HCT116 (cell line): ENCODE data around the gene SNAPC2. TPM values are rescaled to one million over a fixed set of nuclear protein-coding genes. Genes with fewer than 3 reads are reported as not detected.

Experiments
- ATAC-seq: fragments of 200-7000 bp; cut with Tn5 transposase; 2 replicates; pipeline ENCODE4 v1.9.1; 2020; ENCODE audit warnings: mild to moderate bottlenecking, moderate library complexity
- BruUV-seq: library from RNA; stranded (reverse); fragments of 400-500 nt; replicated peaks from 2 replicates; lab custom pipeline; 2021; lab: Mats Ljungman, UMichigan
- CTCF ChIA-PET: fragments of 300-600 bp; sonication (Branson Sonifier 250); formaldehyde crosslinking; loops from one replicate; lab custom pipeline; 2021; ENCODE audit warnings: antibody characterized with exemption; lab: Charles Lee
- POLR2A ChIA-PET: fragments of 300-600, 350-600 bp; sonication (Branson Sonifier 250); formaldehyde crosslinking; loops from one replicate; lab custom pipeline; 2021; ENCODE audit warnings: antibody characterized with exemption; lab: Charles Lee
- RAD21 ChIA-PET, 2 experiments: fragments of 300-600 bp; sonication (Branson Sonifier 250); formaldehyde crosslinking; loops; one replicate each; lab custom pipeline; 2023; ENCODE audit warnings: low total read pairs in 2 of 2; ENCODE audit not compliant: uncharacterized antibody in 2 of 2, unreplicated experiment in 2 of 2, low non-redundant PET in 1 of 2; lab: Charles Lee
- DNase-seq: peaks from one replicate; pipeline ENCODE4 v3.0.0-alpha.2; 2010; ENCODE audit warnings: low read depth, low spot score
- H2AFZ ChIP-seq: fragments of 200-600 bp; shearing (Covaris generic), sonication (generic); 2 replicates; pipeline ENCODE4 v1.6.1; 2017; ENCODE audit warnings: low read depth, mixed run types, mixed read lengths, antibody characterized with exemption, low read length; ENCODE audit not compliant: poor library complexity, severe bottlenecking
- H3K27ac ChIP-seq: 2 replicates; pipeline ENCODE4 v1.5.1; 2012; ENCODE audit warnings: low read depth, low read length
- H3K27me3 ChIP-seq: fragments of 200-600 bp; sonication (generic); 2 replicates; pipeline ENCODE4 v1.6.1; 2016; ENCODE audit warnings: mixed run types, low read length, mixed read lengths; ENCODE audit not compliant: insufficient read depth
- H3K36me3 ChIP-seq, 2 experiments: fragments of 200-500 bp in 1 of 2; fragments of 200-600 bp in 1 of 2; sonication (Bioruptor generic) in 1 of 2; sonication (generic) in 1 of 2; 2 replicates each; pipeline versions ENCODE4 v1.5.1 to v1.6.1; 2014 to 2016; ENCODE audit warnings: low read length in 2 of 2, inconsistent platforms in 1 of 2, mixed read lengths in 1 of 2, mixed run types in 1 of 2; ENCODE audit not compliant: insufficient read depth in 2 of 2, control insufficient read depth in 1 of 2
- H3K4me1 ChIP-seq, 2 experiments: fragments of 200-600 bp in 1 of 2; sonication (generic) in 1 of 2; 2 replicates each; pipeline versions ENCODE4 v1.5.1 to v1.6.1; 2012 to 2017; ENCODE audit warnings: low read length in 2 of 2, inconsistent platforms in 1 of 2, mild to moderate bottlenecking in 1 of 2, mixed read lengths in 1 of 2, mixed run types in 1 of 2, moderate library complexity in 1 of 2; ENCODE audit not compliant: insufficient read depth in 2 of 2, control insufficient read depth in 1 of 2
- H3K4me2 ChIP-seq: fragments of 200-600 bp; sonication (generic); 2 replicates; pipeline ENCODE4 v1.6.1; 2017; ENCODE audit warnings: mixed run types, low read length, mixed read lengths
- H3K4me3 ChIP-seq, 2 experiments: fragments of 200-600 bp in 1 of 2; sonication (generic) in 1 of 2; replicated peaks in 1 of 2; 2 replicates each; pipeline ENCODE4 v1.5.1; 2011 to 2016; ENCODE audit warnings: low read length in 2 of 2, control low read depth in 1 of 2, low read depth in 1 of 2, mild to moderate bottlenecking in 1 of 2, mixed read lengths in 1 of 2, mixed run types in 1 of 2
- H3K79me2 ChIP-seq: fragments of 200-600 bp; sonication (generic); 2 replicates; pipeline ENCODE4 v1.6.1; 2017; ENCODE audit warnings: mild to moderate bottlenecking, mixed run types, low read length, moderate library complexity, mixed read lengths; ENCODE audit not compliant: insufficient read depth
- H3K9ac ChIP-seq: fragments of 200-600 bp; sonication (generic); 2 replicates; pipeline ENCODE4 v1.6.1; 2016; ENCODE audit warnings: low read length, mixed read lengths
- H3K9me2 ChIP-seq: fragments of 200-600 bp; sonication (generic), shearing (Covaris generic); 2 replicates; pipeline ENCODE4 v1.6.1; 2017; ENCODE audit warnings: mixed run types, mild to moderate bottlenecking, moderate library complexity; ENCODE audit not compliant: insufficient read depth
- H3K9me3 ChIP-seq, 2 experiments: fragments of 200-500 bp in 1 of 2; fragments of 200-600 bp in 1 of 2; sonication (Bioruptor generic) in 1 of 2; sonication (generic) in 1 of 2; 2 replicates each; pipeline ENCODE4 v1.6.1; 2014 to 2017; ENCODE audit warnings: low read length in 2 of 2, mixed read lengths in 2 of 2, inconsistent platforms in 1 of 2, low read depth in 1 of 2, mild to moderate bottlenecking in 1 of 2, mixed run types in 1 of 2, moderate library complexity in 1 of 2; ENCODE audit not compliant: control insufficient read depth in 1 of 2, insufficient read depth in 1 of 2
- H4K20me1 ChIP-seq: fragments of 200-600 bp; sonication (generic), shearing (Covaris generic); 2 replicates; pipeline ENCODE4 v1.6.1; 2017; ENCODE audit warnings: mixed run types, mild to moderate bottlenecking, moderate library complexity; ENCODE audit not compliant: insufficient read depth
- POLR2AphosphoS5 ChIP-seq: IDR thresholded peaks from 2 replicates; pipeline ENCODE4 v1.6.1; 2011; ENCODE audit warnings: mild to moderate bottlenecking, low read depth, low read length, moderate library complexity
- SIN3A ChIP-seq: IDR thresholded peaks from 2 replicates; pipeline ENCODE4 v1.6.1; 2012; ENCODE audit warnings: low read depth
- ZNF274 ChIP-seq: fragments of 200-500 bp; sonication (Bioruptor generic); IDR thresholded peaks from 2 replicates; pipeline ENCODE4 v1.6.1; 2014; ENCODE audit warnings: mild to moderate bottlenecking, low read depth, low read length, inconsistent platforms
- intact Hi-C: fragments of 100-400 bp; cut with micrococcal nuclease; formaldehyde crosslinking; loops from 2 replicates; pipeline ENCODE4 v1.10.0; 2022
- total RNA-seq: library from RNA; stranded (reverse); gene quantifications from one replicate; pipeline ENCODE4 v1.2.1, GENCODE V29; 2021; ENCODE audit not compliant: unreplicated experiment

The SNAPC2 gene
- total RNA-seq, 1 experiment from 2014 or later, result 42.9 TPM

DNA sequence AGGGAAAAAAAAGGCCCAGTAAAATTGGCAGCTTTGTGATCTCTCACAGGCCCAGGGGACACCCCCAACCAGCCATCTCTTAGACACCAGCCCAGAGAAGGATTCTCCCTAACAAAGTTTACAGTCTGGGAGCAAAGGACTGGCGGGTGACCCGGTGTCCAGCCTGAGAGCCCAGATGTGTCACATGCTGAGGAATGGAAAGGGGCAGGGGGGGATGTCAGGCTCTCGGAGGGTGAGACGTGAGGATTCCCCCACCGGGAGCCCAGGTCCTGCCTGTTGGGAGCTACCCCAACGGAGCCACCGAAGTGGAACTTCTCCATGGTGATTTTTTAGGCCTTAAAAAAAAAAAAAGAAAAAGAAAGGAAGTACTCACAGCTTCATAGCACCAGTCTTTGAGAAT is 10.6 kb downstream of the SNAPC2 start:
- Histone ChIP-seq H3K4me2 (no peak overlapping the region), H3K4me1 (peaks cover 22 to 40% of the 10 kb centered on the region in 2 experiments), H3K27me3 (no peaks in the 10 kb centered on the region), H4K20me1 (no peaks in the 10 kb centered on the region), H3K9me3 (no peaks in the 10 kb centered on the region), H2AFZ (no peak overlapping the region), H3K27ac (peak overlapping the region; percentile 40), H3K4me3 (no peak overlapping the region), H3K9me2 (no peaks in the 10 kb centered on the region), H3K79me2 (no peaks in the 10 kb centered on the region), H3K36me3 (peaks cover 24 to 32% of the 10 kb centered on the region in 2 experiments), H3K9ac (no peak overlapping the region)
- DNase-seq, result no peak
- ChIA-PET CTCF (interaction anchor here (0.8 to 2.4 kb wide), 5 partner anchors 10 to 228 kb away, joined by 3 to 14 read pairs (median 4); partner anchors contain the start of genes SNAPC2 and TIMM44), POLR2A (interaction anchor here (2.5 to 3.4 kb wide), 2 partner anchors 10 to 13 kb away, joined by 17 read pairs; partner anchors contain the start of genes SNAPC2 and TIMM44), RAD21 (no interaction called here)
- no peak for ATAC-seq
- TF ChIP-seq SIN3A (no peak), ZNF274 (no peak)
- no TSS peak for BruUV-seq
- intact Hi-C loops, result no loop called here

DNA sequence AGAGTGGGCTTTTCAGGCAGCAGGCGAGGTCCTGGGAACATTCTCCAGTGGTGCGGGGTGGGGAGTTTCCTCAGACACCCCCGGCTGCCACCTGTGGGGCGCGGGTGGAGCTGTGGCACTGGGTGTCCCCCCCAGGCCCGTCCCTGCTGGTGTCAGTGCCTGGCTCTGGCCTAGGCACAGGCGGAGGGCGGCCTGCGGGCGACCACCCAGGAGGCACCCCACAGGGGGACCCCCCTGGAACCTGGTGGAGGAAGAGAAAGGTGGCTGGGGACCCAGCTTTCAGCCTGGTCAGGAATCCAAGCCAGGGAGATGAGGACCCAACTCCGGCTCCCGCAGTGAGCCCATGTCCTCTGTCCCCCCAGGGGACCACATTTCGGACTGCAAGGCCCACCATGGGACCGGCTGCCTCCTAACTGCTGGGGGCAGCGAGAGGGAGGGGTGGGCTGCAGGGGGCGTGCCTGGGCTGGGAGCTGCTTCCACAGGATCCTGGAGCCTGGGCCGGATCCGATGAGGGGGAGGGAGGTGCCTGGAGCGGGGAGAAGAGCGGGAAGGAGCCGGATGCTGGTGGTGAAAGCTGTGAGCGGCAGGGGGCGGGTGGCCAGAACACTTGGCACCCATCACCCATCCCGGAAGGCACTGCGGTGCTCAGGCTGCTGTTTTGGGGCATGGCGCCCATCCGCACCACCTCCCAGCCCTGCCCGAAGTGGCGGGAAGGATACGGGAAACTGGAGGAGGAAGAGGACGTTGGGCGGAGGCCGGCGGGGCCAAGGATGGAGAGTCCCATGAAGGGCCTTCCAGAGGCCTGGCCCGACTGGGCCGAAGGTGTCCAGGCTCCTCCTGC is 11.3 kb downstream of the SNAPC2 start:
- ATAC-seq, result no peak
- intact Hi-C loops, result no loop called here

More for the DNA sequence above, 11.3 kb downstream of the SNAPC2 start:
- no peak overlapping the region for H2AFZ ChIP-seq
- H3K9me3 ChIP-seq, result no peaks in the 10 kb centered on the region
- TF ChIP-seq POLR2AphosphoS5, result no peak
- peaks cover 28 to 32% of the 10 kb centered on the region in 2 experiments for H3K36me3 ChIP-seq
- no peak overlapping the region for H3K4me3 ChIP-seq
- H3K27me3 ChIP-seq, result no peaks in the 10 kb centered on the region
- no peak overlapping the region for H3K27ac ChIP-seq
- ChIA-PET RAD21 (no interaction called here), POLR2A (interaction anchor here (3.4 kb wide), 1 partner anchor 13 kb away, joined by 17 read pairs; the partner anchor contains the start of gene TIMM44), CTCF (interaction anchor here (1.4 kb wide), 1 partner anchor 62 kb away, joined by 3 read pairs; no protein-coding TSS in a partner anchor)
- BruUV-seq, result no TSS peak
- no peaks in the 10 kb centered on the region; the same call in 1 of the 2 replicates for H3K79me2 ChIP-seq
- H3K4me1 ChIP-seq, result peaks cover 22 to 36% of the 10 kb centered on the region in 2 experiments
- no peak for DNase-seq
- H4K20me1 ChIP-seq, result no peaks in the 10 kb centered on the region
- no peaks in the 10 kb centered on the region for H3K9me2 ChIP-seq
- H3K4me2 ChIP-seq, result no peak overlapping the region
- H3K9ac ChIP-seq, result no peak overlapping the region
